GM23338 (cell line): ENCODE measurements around the gene WDR27. TPM values are rescaled to one million over a fixed set of nuclear protein-coding genes. Genes with fewer than 3 reads are reported as not detected.

ENCODE experiments used
- ATAC-seq: fragments of 200-7000 bp; cut with Tn5 transposase; 3 replicates; pipeline ENCODE4 v1.9.1; 2020
- DNase-seq: peaks from one replicate; pipeline ENCODE4 v3.0.0-alpha.2; 2015; ENCODE audit warnings: low spot score
- H2AFZ ChIP-seq: fragments of 200-600 bp; sonication (generic); 2 replicates; pipeline ENCODE4 v1.8.0; 2016; ENCODE audit warnings: antibody characterized with exemption, mild to moderate bottlenecking, moderate library complexity
- H3F3A ChIP-seq: fragments of 200-600 bp; sonication (generic); replicated peaks from 2 replicates; pipeline ENCODE4 v1.8.0; 2017; ENCODE audit warnings: antibody characterized with exemption, mixed run types, low read depth
- H3K27ac ChIP-seq: fragments of 200-600 bp; sonication (generic); 2 replicates; pipeline ENCODE4 v1.6.1; 2016; ENCODE audit warnings: low read depth
- H3K27me3 ChIP-seq: fragments of 200-600 bp; sonication (generic); 2 replicates; pipeline ENCODE4 v1.8.0; 2016; ENCODE audit warnings: mild to moderate bottlenecking, mixed run types, moderate library complexity; ENCODE audit not compliant: insufficient read depth
- H3K36me3 ChIP-seq: fragments of 200-600 bp; sonication (generic); 2 replicates; pipeline ENCODE4 v1.8.0; 2016; ENCODE audit warnings: mild to moderate bottlenecking; ENCODE audit not compliant: insufficient read depth
- H3K4me1 ChIP-seq: fragments of 200-600 bp; sonication (generic); 2 replicates; pipeline ENCODE4 v1.8.0; 2016; ENCODE audit warnings: mild to moderate bottlenecking, moderate library complexity; ENCODE audit not compliant: insufficient read depth
- H3K4me2 ChIP-seq: fragments of 200-600 bp; sonication (generic); 2 replicates; pipeline ENCODE4 v1.7.1; 2017; ENCODE audit warnings: mixed run types
- H3K4me3 ChIP-seq: fragments of 200-600 bp; sonication (generic); 2 replicates; pipeline ENCODE4 v1.6.1; 2016; ENCODE audit warnings: mixed run types
- H3K79me2 ChIP-seq: fragments of 200-600 bp; sonication (generic); replicated peaks from 2 replicates; pipeline ENCODE4 v1.8.0; 2017; ENCODE audit warnings: mild to moderate bottlenecking; ENCODE audit not compliant: insufficient read depth
- H3K9me2 ChIP-seq: fragments of 200-600 bp; sonication (generic); 2 replicates; pipeline ENCODE4 v1.8.0; 2017; ENCODE audit not compliant: insufficient read depth
- H4K20me1 ChIP-seq: fragments of 200-600 bp; sonication (generic); replicated peaks from 2 replicates; pipeline ENCODE4 v1.8.0; 2017; ENCODE audit warnings: mild to moderate bottlenecking; ENCODE audit not compliant: insufficient read depth
- H3K27ac Mint-ChIP-seq: 2 replicates; pipeline ENCODE4 v1.8.0; 2020; ENCODE audit warnings: inconsistent platforms, mild to moderate bottlenecking, moderate library complexity, mixed read lengths
- H3K27me3 Mint-ChIP-seq: 3 replicates; pipeline ENCODE4 v1.8.0; 2022; ENCODE audit warnings: low read depth, mild to moderate bottlenecking, moderate library complexity, mixed read lengths, inconsistent platforms; ENCODE audit not compliant: insufficient read depth, poor library complexity
- H3K36me3 Mint-ChIP-seq: 3 replicates; pipeline ENCODE4 v1.8.0; 2021; ENCODE audit warnings: low read depth, mild to moderate bottlenecking, inconsistent platforms, moderate library complexity, mixed read lengths
- H3K4me1 Mint-ChIP-seq: 3 replicates; pipeline ENCODE4 v1.8.0; 2020; ENCODE audit warnings: mild to moderate bottlenecking, inconsistent platforms, mixed read lengths
- H3K4me3 Mint-ChIP-seq: 3 replicates; pipeline ENCODE4 v1.8.0; 2021; ENCODE audit warnings: moderate library complexity, mild to moderate bottlenecking, inconsistent platforms, mixed read lengths
- H3K9me3 Mint-ChIP-seq: 3 replicates; pipeline ENCODE4 v1.8.0; 2020; ENCODE audit warnings: moderate library complexity, mild to moderate bottlenecking, inconsistent platforms, mixed read lengths
- CREB1 ChIP-seq: fragments of 250-450 bp; sonication (Bioruptor Pico); IDR thresholded peaks from 2 replicates; pipeline ENCODE4 v1.5.0; 2020; ENCODE audit warnings: low read depth, mild to moderate bottlenecking, moderate library complexity
- CTCF ChIP-seq, 2 experiments: fragments of 200-600 bp in 1 of 2; sonication (generic) in 1 of 2; conservative IDR thresholded peaks; 2 replicates each; pipeline versions ENCODE4 v1.5.1 to v1.6.1; 2016 to 2017; ENCODE audit warnings: antibody characterized with exemption in 2 of 2, low read depth in 2 of 2, mild to moderate bottlenecking in 2 of 2, moderate library complexity in 1 of 2
- EZH2 ChIP-seq: fragments of 200-600 bp; sonication (generic); IDR thresholded peaks from one replicate; pipeline ENCODE4 v1.8.0; 2017; ENCODE audit warnings: antibody characterized with exemption, mild to moderate bottlenecking, low read depth; ENCODE audit not compliant: unreplicated experiment
- JUNB ChIP-seq: IDR thresholded peaks from one replicate; pipeline ENCODE4 v1.6.1; 2016; ENCODE audit warnings: antibody characterized with exemption; ENCODE audit not compliant: unreplicated experiment
- REST ChIP-seq: IDR thresholded peaks from one replicate; pipeline ENCODE4 v1.6.1; 2018; ENCODE audit warnings: antibody characterized with exemption; ENCODE audit not compliant: unreplicated experiment
- ZNF331 ChIP-seq: fragments of 250-450 bp; sonication (Bioruptor Pico); IDR thresholded peaks from 2 replicates; pipeline ENCODE4 v1.5.0; 2020; ENCODE audit warnings: low read depth, mild to moderate bottlenecking, moderate library complexity
- polyA plus RNA-seq: library from polyadenylated mRNA; unstranded; fragments of >200 nt; fragmentation: Nextera tagmentation; extraction: Ambion mirVana; gene quantifications from 2 replicates; pipeline ENCODE4 v1.2.1, GENCODE V29; 2016
- total RNA-seq: library from RNA; depleted of rRNA; stranded (reverse); fragments of >200 nt; shearing (Covaris generic); gene quantifications from 2 replicates; pipeline ENCODE4 v1.2.3, GENCODE V29; 2014
- TF ChIP-seq, protein P1 (sequence below): fragments of 250-450 bp; sonication (Bioruptor Pico); IDR thresholded peaks from 2 replicates; pipeline ENCODE4 v1.5.0; 2020; ENCODE audit warnings: mild to moderate bottlenecking, moderate library complexity
- TF ChIP-seq, protein P2 (sequence below): IDR thresholded peaks from 2 replicates; pipeline ENCODE4 v1.6.1; 2016; ENCODE audit warnings: antibody characterized with exemption

WDR27 gene
- total and polyA plus RNA-seq, 2 experiments from 2014 or later: 55.3 to 80.4 TPM

DNA sequence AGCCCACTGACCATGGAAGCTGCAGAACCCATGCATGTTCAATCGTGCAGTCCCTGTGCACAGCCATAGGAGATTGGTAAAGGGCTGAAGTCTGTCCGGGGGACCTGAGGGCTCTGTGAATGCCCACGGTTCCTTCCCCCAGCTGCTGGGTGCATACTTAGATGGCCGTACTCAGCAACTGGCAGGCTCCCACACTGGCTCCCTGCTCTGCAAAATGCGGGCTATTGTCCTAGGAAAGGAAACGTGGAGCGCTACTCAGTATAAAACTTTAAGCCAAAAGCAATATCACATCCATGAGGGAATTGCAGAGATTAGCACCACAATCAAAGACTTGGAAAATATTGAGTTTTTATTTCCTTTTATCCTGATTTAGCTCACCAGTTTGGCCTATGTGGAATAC is 202.0 kb downstream of the WDR27 start:
- TF ChIP-seq REST: no peak
- TF ChIP-seq, protein P1, sequence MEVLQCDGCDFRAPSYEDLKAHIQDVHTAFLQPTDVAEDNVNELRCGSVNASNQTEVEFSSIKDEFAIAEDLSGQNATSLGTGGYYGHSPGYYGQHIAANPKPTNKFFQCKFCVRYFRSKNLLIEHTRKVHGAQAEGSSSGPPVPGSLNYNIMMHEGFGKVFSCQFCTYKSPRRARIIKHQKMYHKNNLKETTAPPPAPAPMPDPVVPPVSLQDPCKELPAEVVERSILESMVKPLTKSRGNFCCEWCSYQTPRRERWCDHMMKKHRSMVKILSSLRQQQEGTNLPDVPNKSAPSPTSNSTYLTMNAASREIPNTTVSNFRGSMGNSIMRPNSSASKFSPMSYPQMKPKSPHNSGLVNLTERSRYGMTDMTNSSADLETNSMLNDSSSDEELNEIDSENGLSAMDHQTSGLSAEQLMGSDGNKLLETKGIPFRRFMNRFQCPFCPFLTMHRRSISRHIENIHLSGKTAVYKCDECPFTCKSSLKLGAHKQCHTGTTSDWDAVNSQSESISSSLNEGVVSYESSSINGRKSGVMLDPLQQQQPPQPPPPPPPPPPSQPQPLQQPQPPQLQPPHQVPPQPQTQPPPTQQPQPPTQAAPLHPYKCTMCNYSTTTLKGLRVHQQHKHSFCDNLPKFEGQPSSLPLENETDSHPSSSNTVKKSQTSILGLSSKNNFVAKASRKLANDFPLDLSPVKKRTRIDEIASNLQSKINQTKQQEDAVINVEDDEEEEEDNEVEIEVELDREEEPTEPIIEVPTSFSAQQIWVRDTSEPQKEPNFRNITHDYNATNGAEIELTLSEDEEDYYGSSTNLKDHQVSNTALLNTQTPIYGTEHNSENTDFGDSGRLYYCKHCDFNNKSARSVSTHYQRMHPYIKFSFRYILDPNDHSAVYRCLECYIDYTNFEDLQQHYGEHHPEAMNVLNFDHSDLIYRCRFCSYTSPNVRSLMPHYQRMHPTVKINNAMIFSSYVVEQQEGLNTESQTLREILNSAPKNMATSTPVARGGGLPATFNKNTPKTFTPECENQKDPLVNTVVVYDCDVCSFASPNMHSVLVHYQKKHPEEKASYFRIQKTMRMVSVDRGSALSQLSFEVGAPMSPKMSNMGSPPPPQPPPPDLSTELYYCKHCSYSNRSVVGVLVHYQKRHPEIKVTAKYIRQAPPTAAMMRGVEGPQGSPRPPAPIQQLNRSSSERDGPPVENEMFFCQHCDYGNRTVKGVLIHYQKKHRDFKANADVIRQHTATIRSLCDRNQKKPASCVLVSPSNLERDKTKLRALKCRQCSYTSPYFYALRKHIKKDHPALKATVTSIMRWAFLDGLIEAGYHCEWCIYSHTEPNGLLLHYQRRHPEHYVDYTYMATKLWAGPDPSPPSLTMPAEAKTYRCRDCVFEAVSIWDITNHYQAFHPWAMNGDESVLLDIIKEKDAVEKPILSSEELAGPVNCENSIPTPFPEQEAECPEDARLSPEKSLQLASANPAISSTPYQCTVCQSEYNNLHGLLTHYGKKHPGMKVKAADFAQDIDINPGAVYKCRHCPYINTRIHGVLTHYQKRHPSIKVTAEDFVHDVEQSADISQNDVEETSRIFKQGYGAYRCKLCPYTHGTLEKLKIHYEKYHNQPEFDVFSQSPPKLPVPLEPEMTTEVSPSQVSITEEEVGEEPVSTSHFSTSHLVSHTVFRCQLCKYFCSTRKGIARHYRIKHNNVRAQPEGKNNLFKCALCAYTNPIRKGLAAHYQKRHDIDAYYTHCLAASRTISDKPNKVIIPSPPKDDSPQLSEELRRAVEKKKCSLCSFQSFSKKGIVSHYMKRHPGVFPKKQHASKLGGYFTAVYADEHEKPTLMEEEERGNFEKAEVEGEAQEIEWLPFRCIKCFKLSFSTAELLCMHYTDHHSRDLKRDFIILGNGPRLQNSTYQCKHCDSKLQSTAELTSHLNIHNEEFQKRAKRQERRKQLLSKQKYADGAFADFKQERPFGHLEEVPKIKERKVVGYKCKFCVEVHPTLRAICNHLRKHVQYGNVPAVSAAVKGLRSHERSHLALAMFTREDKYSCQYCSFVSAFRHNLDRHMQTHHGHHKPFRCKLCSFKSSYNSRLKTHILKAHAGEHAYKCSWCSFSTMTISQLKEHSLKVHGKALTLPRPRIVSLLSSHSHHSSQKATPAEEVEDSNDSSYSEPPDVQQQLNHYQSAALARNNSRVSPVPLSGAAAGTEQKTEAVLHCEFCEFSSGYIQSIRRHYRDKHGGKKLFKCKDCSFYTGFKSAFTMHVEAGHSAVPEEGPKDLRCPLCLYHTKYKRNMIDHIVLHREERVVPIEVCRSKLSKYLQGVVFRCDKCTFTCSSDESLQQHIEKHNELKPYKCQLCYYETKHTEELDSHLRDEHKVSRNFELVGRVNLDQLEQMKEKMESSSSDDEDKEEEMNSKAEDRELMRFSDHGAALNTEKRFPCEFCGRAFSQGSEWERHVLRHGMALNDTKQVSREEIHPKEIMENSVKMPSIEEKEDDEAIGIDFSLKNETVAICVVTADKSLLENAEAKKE: no peak
- no peak for TF ChIP-seq ZNF331 (CRISPR knock-in tag)
- no peak for TF ChIP-seq JUNB
- TF ChIP-seq CTCF (conservative IDR thresholded peaks at IDR 0.05; ENCODE audit: low read depth in 2 of 2): no peak
- TF ChIP-seq, protein P2, sequence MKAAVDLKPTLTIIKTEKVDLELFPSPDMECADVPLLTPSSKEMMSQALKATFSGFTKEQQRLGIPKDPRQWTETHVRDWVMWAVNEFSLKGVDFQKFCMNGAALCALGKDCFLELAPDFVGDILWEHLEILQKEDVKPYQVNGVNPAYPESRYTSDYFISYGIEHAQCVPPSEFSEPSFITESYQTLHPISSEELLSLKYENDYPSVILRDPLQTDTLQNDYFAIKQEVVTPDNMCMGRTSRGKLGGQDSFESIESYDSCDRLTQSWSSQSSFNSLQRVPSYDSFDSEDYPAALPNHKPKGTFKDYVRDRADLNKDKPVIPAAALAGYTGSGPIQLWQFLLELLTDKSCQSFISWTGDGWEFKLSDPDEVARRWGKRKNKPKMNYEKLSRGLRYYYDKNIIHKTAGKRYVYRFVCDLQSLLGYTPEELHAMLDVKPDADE: no peak
- no peak for TF ChIP-seq CREB1 (CRISPR knock-in tag)
- no peak for TF ChIP-seq EZH2
- H2AFZ ChIP-seq: no peak overlapping the region
- H3K79me2 ChIP-seq: no peaks in the 10 kb centered on the region
- H3K4me3 ChIP-seq: no peak overlapping the region
- H3K9me2 ChIP-seq: no peaks in the 10 kb centered on the region
- no peak overlapping the region for H3K4me3 Mint-ChIP-seq
- H3K36me3 Mint-ChIP-seq: peaks cover 11% of the 10 kb centered on the region; the same call in 2 of the 3 replicates
- peaks cover 3% of the 10 kb centered on the region for H3K27me3 Mint-ChIP-seq
- no peaks in the 10 kb centered on the region for H4K20me1 ChIP-seq
- ATAC-seq (no peak), DNase-seq (no peak)
- H3K36me3 ChIP-seq: no peaks in the 10 kb centered on the region
- H3K27ac Mint-ChIP-seq: no peak overlapping the region
- no peak overlapping the region for H3K4me2 ChIP-seq
- H3K27me3 ChIP-seq: no peaks in the 10 kb centered on the region
- H3F3A ChIP-seq: no peaks in the 10 kb centered on the region
- no peak overlapping the region for H3K27ac ChIP-seq
- H3K9me3 Mint-ChIP-seq: no peaks in the 10 kb centered on the region
- H3K4me1 ChIP-seq: no peaks in the 10 kb centered on the region
- H3K4me1 Mint-ChIP-seq: no peaks in the 10 kb centered on the region
